Upper lobe of left lung (tissue), 4 donors: ENCODE data around the gene CYP27C1.

Experiments used
- CTCF ChIP-seq, 6 experiments: fragments of 450-650 bp in 4 of 6; fragments of 200-600 bp in 2 of 6; sonication (generic) in 2 of 6; IDR thresholded peaks; one replicate each; pipeline ENCODE4 v1.5.1; 2016 to 2019; ENCODE audit warnings: antibody characterized with exemption in 6 of 6
- POLR2A ChIP-seq, 4 donors: fragments of 450-650 bp; IDR thresholded peaks; one replicate each; pipeline ENCODE4 v1.5.1; 2016 to 2017; ENCODE audit warnings: antibody characterized with exemption in 4 of 4, mild to moderate bottlenecking in 2 of 4

- TF ChIP-seq CTCF (IDR thresholded peaks at IDR 0.05) = no peak
- no peak for TF ChIP-seq POLR2A (IDR thresholded peaks at IDR 0.05)
Observed at GRCh38 chr2:127256381-127256780, 36.3 kb upstream of the CYP27C1 start.
